HCT116 (cell line): ENCODE measurements around the gene AP1G1.

Experiments used
- CBX3 ChIP-seq: IDR thresholded peaks from 2 replicates; pipeline ENCODE4 v1.6.1; 2012; ENCODE audit warnings: low read depth
- CTCF ChIP-seq, 3 experiments: fragments of 200-600 bp in 1 of 3; sonication (generic) in 1 of 3; IDR thresholded peaks in 2 of 3; conservative IDR thresholded peaks in 1 of 3; 2 replicates each; pipeline ENCODE4 v1.5.1; 2012 to 2017; ENCODE audit warnings: low read depth in 2 of 3, low read length in 2 of 3, antibody characterized with exemption in 1 of 3, borderline replicate concordance in 1 of 3, control low read depth in 1 of 3, mild to moderate bottlenecking in 1 of 3, mixed read lengths in 1 of 3, mixed run types in 1 of 3, moderate library complexity in 1 of 3; ENCODE audit not compliant: insufficient read depth in 1 of 3
- ELF1 ChIP-seq: IDR thresholded peaks from 2 replicates; pipeline ENCODE4 v1.6.1; 2012; ENCODE audit warnings: low read depth, borderline replicate concordance
- EZH2 ChIP-seq: fragments of 200-600 bp; sonication (generic); IDR thresholded peaks from 2 replicates; pipeline ENCODE4 v1.6.1; 2017; ENCODE audit warnings: antibody characterized with exemption, mixed run types
- JUND ChIP-seq: IDR thresholded peaks from 2 replicates; pipeline ENCODE4 v1.6.1; 2012
- MAX ChIP-seq: IDR thresholded peaks from 2 replicates; pipeline ENCODE4 v1.6.1; 2012
- POLR2A ChIP-seq: IDR thresholded peaks from 2 replicates; pipeline ENCODE4 v1.7.0; 2011; ENCODE audit warnings: borderline replicate concordance; ENCODE audit not compliant: insufficient read depth, insufficient read length; ENCODE audit errors: extremely low read depth
- POLR2AphosphoS5 ChIP-seq: IDR thresholded peaks from 2 replicates; pipeline ENCODE4 v1.6.1; 2011; ENCODE audit warnings: mild to moderate bottlenecking, low read depth, low read length, moderate library complexity
- RAD21 ChIP-seq: IDR thresholded peaks from 2 replicates; pipeline ENCODE4 v1.6.1; 2012; ENCODE audit warnings: low read depth, mild to moderate bottlenecking
- REST ChIP-seq: IDR thresholded peaks from 2 replicates; pipeline ENCODE4 v1.6.1; 2012; ENCODE audit warnings: low read depth
- SIN3A ChIP-seq: IDR thresholded peaks from 2 replicates; pipeline ENCODE4 v1.6.1; 2012; ENCODE audit warnings: low read depth
- YY1 ChIP-seq: IDR thresholded peaks from 2 replicates; pipeline ENCODE4 v1.6.1; 2011; ENCODE audit warnings: low read length, low read depth, moderate library complexity, mild to moderate bottlenecking; ENCODE audit not compliant: insufficient replicate concordance; ENCODE audit errors: extremely low read depth
- ZNF274 ChIP-seq: fragments of 200-500 bp; sonication (Bioruptor generic); IDR thresholded peaks from 2 replicates; pipeline ENCODE4 v1.6.1; 2014; ENCODE audit warnings: mild to moderate bottlenecking, low read depth, low read length, inconsistent platforms

- TF ChIP-seq RAD21 (no peak), ELF1 (no peak), CTCF (IDR thresholded peaks at IDR 0.05 in 2 of 3, conservative IDR thresholded peaks at IDR 0.05 in 1 of 3; ENCODE audit: borderline replicate concordance in 1 of 3, insufficient read depth in 1 of 3, low read depth in 2 of 3, low read length in 2 of 3) (no peak), CBX3 (no peak), POLR2AphosphoS5 (no peak), POLR2A (no peak), REST (no peak), SIN3A (no peak), MAX (no peak), JUND (no peak), EZH2 (no peak), YY1 (no peak), ZNF274 (no peak)
Observed at GRCh38 chr16:71852158-71852557, 43.5 kb upstream of the AP1G1 start.
